GM12878 (cell line): ENCODE measurements around the gene ZC3H10. TPM values are rescaled to one million over a fixed set of nuclear protein-coding genes. Genes with fewer than 3 reads are reported as not detected.

ENCODE experiments used
- BHLHE40 ChIP-seq, 2 experiments: fragments of 450-650 bp in 1 of 2; IDR thresholded peaks; 2 replicates each; pipeline ENCODE4 v1.6.1; 2011 to 2017; ENCODE audit warnings: low read depth in 2 of 2, borderline replicate concordance in 1 of 2, improper control_type of control experiment in 1 of 2, low read length in 1 of 2, mild to moderate bottlenecking in 1 of 2
- CBX5 ChIP-seq: sonication (generic); IDR thresholded peaks from 2 replicates; pipeline ENCODE4 v1.6.1; 2016; ENCODE audit warnings: low read depth, moderate library complexity, mild to moderate bottlenecking, inconsistent platforms
- CEBPB ChIP-seq, 2 experiments: fragments of 150-350 bp in 1 of 2; IDR thresholded peaks; 2 replicates each; pipeline ENCODE4 v1.6.1; 2012 to 2014; ENCODE audit warnings: low read depth in 2 of 2, low read length in 2 of 2, borderline replicate concordance in 1 of 2, inconsistent platforms in 1 of 2
- IKZF1 ChIP-seq: fragments of 450-650 bp; conservative IDR thresholded peaks from 2 replicates; pipeline ENCODE4 v1.6.1; 2017; ENCODE audit warnings: antibody characterized with exemption, mild to moderate bottlenecking
- MAX ChIP-seq: IDR thresholded peaks from 2 replicates; pipeline ENCODE4 v1.6.1; 2012; ENCODE audit warnings: low read depth, low read length, improper control_type of control experiment
- MEF2B ChIP-seq: fragments of 450-650 bp; IDR thresholded peaks from 2 replicates; pipeline ENCODE4 v1.6.1; 2018; ENCODE audit warnings: mild to moderate bottlenecking, moderate library complexity; ENCODE audit not compliant: partially characterized antibody, poor library complexity, severe bottlenecking
- MTA2 ChIP-seq: fragments of 450-650 bp; IDR thresholded peaks from 2 replicates; pipeline ENCODE4 v1.6.1; 2016; ENCODE audit warnings: low read depth, mild to moderate bottlenecking, moderate library complexity
- MYB ChIP-seq: fragments of 150-350 bp; IDR thresholded peaks from 2 replicates; pipeline ENCODE4 v1.6.1; 2014; ENCODE audit warnings: mild to moderate bottlenecking, low read depth, low read length, borderline replicate concordance
- NR2F1 ChIP-seq: fragments of 450-650 bp; conservative IDR thresholded peaks from 2 replicates; pipeline ENCODE4 v1.6.1; 2017; ENCODE audit warnings: mild to moderate bottlenecking
- POLR2AphosphoS5 ChIP-seq: IDR thresholded peaks from 2 replicates; pipeline ENCODE4 v1.6.1; 2011; ENCODE audit warnings: mild to moderate bottlenecking, low read length, inconsistent platforms
- POU2F2 ChIP-seq: IDR thresholded peaks from 3 replicates; pipeline ENCODE4 v1.6.1; 2011; ENCODE audit warnings: low read depth, mild to moderate bottlenecking, low read length, borderline replicate concordance
- RELB ChIP-seq: fragments of 450-650 bp; IDR thresholded peaks from 2 replicates; pipeline ENCODE4 v1.6.1; 2017; ENCODE audit warnings: low read depth, mild to moderate bottlenecking, moderate library complexity
- SMAD1 ChIP-seq: fragments of 450-650 bp; IDR thresholded peaks from 2 replicates; pipeline ENCODE4 v1.6.1; 2018; ENCODE audit warnings: mild to moderate bottlenecking, low read depth; ENCODE audit not compliant: partially characterized antibody
- SMC3 ChIP-seq: IDR thresholded peaks from 2 replicates; pipeline ENCODE4 v1.6.1; 2011; ENCODE audit warnings: low read length, improper control_type of control experiment, borderline replicate concordance
- SUZ12 ChIP-seq: fragments of 200-600 bp; sonication (generic); IDR thresholded peaks from one replicate; pipeline ENCODE4 v1.6.1; 2018; ENCODE audit warnings: antibody characterized with exemption, mild to moderate bottlenecking; ENCODE audit not compliant: unreplicated experiment
- TBL1XR1 ChIP-seq: IDR thresholded peaks from 2 replicates; pipeline ENCODE4 v1.6.1; 2012; ENCODE audit warnings: low read depth, low read length, improper control_type of control experiment
- TCF3 ChIP-seq: IDR thresholded peaks from 2 replicates; pipeline ENCODE4 v1.6.1; 2012; ENCODE audit warnings: low read depth, mild to moderate bottlenecking, low read length, borderline replicate concordance; ENCODE audit not compliant: insufficient read depth
- polyA plus RNA-seq, 11 experiments: library from polyadenylated mRNA; depleted of rRNA in 4 of 11; unstranded in 6 of 11; stranded (reverse) in 5 of 11; fragments of >200 nt; fragmentation: Nextera tagmentation in 4 of 11; fragmentation: Illumina TruSeq in 1 of 11; extraction: Ambion mirVana in 4 of 11; extraction: Trizol in 1 of 11; gene quantifications; 1 replicate in 1 of 11; 2 replicates in 10 of 11; pipeline versions ENCODE4 v1.2.1 to v1.2.3, GENCODE V29; 2011 to 2016; ENCODE audit warnings: inconsistent platforms in 2 of 11, missing spikeins in 2 of 11, low read depth in 1 of 11
- total RNA-seq, 4 experiments: library from RNA; depleted of rRNA in 3 of 4; stranded (reverse); fragments of >200 nt in 3 of 4; fragmentation: Illumina TruSeq in 1 of 4; extraction: Trizol in 1 of 4; gene quantifications; 2 replicates each; pipeline versions ENCODE4 v1.2.1 to v1.2.3, GENCODE V29; 2013 to 2021
- TF ChIP-seq, protein P1 (sequence below): IDR thresholded peaks from 2 replicates; pipeline ENCODE4 v1.6.1; 2012; ENCODE audit warnings: low read depth, low read length, improper control_type of control experiment
- TF ChIP-seq, protein P2 (sequence below): fragments of 450-650 bp; IDR thresholded peaks from 2 replicates; pipeline ENCODE4 v1.6.1; 2017; ENCODE audit warnings: mild to moderate bottlenecking, moderate library complexity

Gene ZC3H10
- total and polyA plus RNA-seq, 10 of the 15 experiments (the other 5 are each of a cell fraction or from before 2014, with no cell fraction given), result 0.56 to 6.4 (median 3.7) TPM

GRCh38 chr12:56104109-56104814 lies 13.8 kb upstream of the ZC3H10 start, which contains the start of gene PA2G4 (continued):
- TF ChIP-seq MYB, result 0 out of 2 replicates have a peak, but pooled peaks have one; percentile 40
- no peak for TF ChIP-seq MTA2
- TF ChIP-seq SMAD1, result no peak
- no peak for TF ChIP-seq SUZ12
- TF ChIP-seq TCF3, result peak; percentile 67; the same call in 1 of the 2 replicates
- no peak for TF ChIP-seq MEF2B
- TF ChIP-seq POU2F2, result peak; percentile 66; the same call in 2 of the 3 replicates
- TF ChIP-seq, protein P1, sequence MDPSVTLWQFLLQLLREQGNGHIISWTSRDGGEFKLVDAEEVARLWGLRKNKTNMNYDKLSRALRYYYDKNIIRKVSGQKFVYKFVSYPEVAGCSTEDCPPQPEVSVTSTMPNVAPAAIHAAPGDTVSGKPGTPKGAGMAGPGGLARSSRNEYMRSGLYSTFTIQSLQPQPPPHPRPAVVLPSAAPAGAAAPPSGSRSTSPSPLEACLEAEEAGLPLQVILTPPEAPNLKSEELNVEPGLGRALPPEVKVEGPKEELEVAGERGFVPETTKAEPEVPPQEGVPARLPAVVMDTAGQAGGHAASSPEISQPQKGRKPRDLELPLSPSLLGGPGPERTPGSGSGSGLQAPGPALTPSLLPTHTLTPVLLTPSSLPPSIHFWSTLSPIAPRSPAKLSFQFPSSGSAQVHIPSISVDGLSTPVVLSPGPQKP, result peak; percentile 75; the same call in 1 of the 2 replicates
- TF ChIP-seq CBX5, result no peak
- TF ChIP-seq CEBPB (IDR thresholded peaks at IDR 0.05; ENCODE audit: borderline replicate concordance in 1 of 2, low read depth in 2 of 2, low read length in 2 of 2), result no peak
- TF ChIP-seq, protein P2, sequence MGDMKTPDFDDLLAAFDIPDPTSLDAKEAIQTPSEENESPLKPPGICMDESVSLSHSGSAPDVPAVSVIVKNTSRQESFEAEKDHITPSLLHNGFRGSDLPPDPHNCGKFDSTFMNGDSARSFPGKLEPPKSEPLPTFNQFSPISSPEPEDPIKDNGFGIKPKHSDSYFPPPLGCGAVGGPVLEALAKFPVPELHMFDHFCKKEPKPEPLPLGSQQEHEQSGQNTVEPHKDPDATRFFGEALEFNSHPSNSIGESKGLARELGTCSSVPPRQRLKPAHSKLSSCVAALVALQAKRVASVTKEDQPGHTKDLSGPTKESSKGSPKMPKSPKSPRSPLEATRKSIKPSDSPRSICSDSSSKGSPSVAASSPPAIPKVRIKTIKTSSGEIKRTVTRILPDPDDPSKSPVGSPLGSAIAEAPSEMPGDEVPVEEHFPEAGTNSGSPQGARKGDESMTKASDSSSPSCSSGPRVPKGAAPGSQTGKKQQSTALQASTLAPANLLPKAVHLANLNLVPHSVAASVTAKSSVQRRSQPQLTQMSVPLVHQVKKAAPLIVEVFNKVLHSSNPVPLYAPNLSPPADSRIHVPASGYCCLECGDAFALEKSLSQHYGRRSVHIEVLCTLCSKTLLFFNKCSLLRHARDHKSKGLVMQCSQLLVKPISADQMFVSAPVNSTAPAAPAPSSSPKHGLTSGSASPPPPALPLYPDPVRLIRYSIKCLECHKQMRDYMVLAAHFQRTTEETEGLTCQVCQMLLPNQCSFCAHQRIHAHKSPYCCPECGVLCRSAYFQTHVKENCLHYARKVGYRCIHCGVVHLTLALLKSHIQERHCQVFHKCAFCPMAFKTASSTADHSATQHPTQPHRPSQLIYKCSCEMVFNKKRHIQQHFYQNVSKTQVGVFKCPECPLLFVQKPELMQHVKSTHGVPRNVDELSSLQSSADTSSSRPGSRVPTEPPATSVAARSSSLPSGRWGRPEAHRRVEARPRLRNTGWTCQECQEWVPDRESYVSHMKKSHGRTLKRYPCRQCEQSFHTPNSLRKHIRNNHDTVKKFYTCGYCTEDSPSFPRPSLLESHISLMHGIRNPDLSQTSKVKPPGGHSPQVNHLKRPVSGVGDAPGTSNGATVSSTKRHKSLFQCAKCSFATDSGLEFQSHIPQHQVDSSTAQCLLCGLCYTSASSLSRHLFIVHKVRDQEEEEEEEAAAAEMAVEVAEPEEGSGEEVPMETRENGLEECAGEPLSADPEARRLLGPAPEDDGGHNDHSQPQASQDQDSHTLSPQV, result no peak
- TF ChIP-seq RELB, result peak; percentile 98
- TF ChIP-seq NR2F1, result peak; percentile 73
- TF ChIP-seq MAX, result peak; percentile 80
- peak; percentile 91 for TF ChIP-seq POLR2AphosphoS5
- 0 out of 2 replicates have a peak, but pooled peaks have one; percentile 17 for TF ChIP-seq TBL1XR1
- peak; percentile 100 for TF ChIP-seq IKZF1
- TF ChIP-seq SMC3, result no peak
- TF ChIP-seq BHLHE40 (IDR thresholded peaks at IDR 0.05; ENCODE audit: borderline replicate concordance in 1 of 2, low read depth in 2 of 2, low read length in 1 of 2), result peak; percentile 54 to 80; a peak in 3 of 4 replicates
